Keratinocyte (primary cell): Measurements from ENCODE around the gene SLC41A3. TPM values are rescaled to one million over a fixed set of nuclear protein-coding genes. Genes with fewer than 3 reads are reported as not detected.

ENCODE experiments used
- DNase-seq: peaks from one replicate; pipeline ENCODE4 v3.0.0-alpha.2; 2011; ENCODE audit warnings: low read depth, missing footprints, low spot score
- FAIRE-seq: peaks from 2 replicates; lab custom pipeline; 2011; peaks lifted over from hg19 to GRCh38; lab: Jason Lieb, UNC
- H2AFZ ChIP-seq: 2 replicates; pipeline ENCODE4 v1.6.0; 2012; ENCODE audit warnings: low read length, control low read depth, inconsistent platforms; ENCODE audit not compliant: control insufficient read depth
- H3K27ac ChIP-seq: 2 replicates; pipeline ENCODE4 v1.5.1; 2011; ENCODE audit warnings: low read length; ENCODE audit not compliant: control insufficient read depth, insufficient read depth
- H3K27me3 ChIP-seq: 3 replicates; pipeline ENCODE4 v1.6.0; 2011; ENCODE audit warnings: low read length; ENCODE audit not compliant: control insufficient read depth, insufficient read depth; ENCODE audit errors: extremely low read depth
- H3K36me3 ChIP-seq, 2 experiments: 2 replicates in 1 of 2; 3 replicates in 1 of 2; pipeline ENCODE4 v1.5.1; 2011; ENCODE audit warnings: low read length in 2 of 2, mild to moderate bottlenecking in 1 of 2; ENCODE audit not compliant: control insufficient read depth in 2 of 2, insufficient read depth in 2 of 2; ENCODE audit errors: extremely low read depth in 1 of 2
- H3K4me1 ChIP-seq: 3 replicates; pipeline ENCODE4 v1.5.1; 2011; ENCODE audit warnings: low read length; ENCODE audit not compliant: control insufficient read depth, insufficient read depth; ENCODE audit errors: extremely low read depth
- H3K4me2 ChIP-seq: 3 replicates; pipeline ENCODE4 v1.6.0; 2011; ENCODE audit warnings: low read depth, low read length; ENCODE audit not compliant: control insufficient read depth, insufficient read depth; ENCODE audit errors: extremely low read depth
- H3K4me3 ChIP-seq, 3 experiments: fragments of 200-600 bp in 1 of 3; sonication (generic) in 1 of 3; 2 replicates in 2 of 3; 3 replicates in 1 of 3; pipeline ENCODE4 v1.5.1; 2011 to 2016; ENCODE audit warnings: low read length in 3 of 3, mild to moderate bottlenecking in 3 of 3, control low read depth in 2 of 3, inconsistent platforms in 1 of 3, low read depth in 1 of 3, mixed read lengths in 1 of 3, mixed run types in 1 of 3, moderate library complexity in 1 of 3; ENCODE audit not compliant: control insufficient read depth in 2 of 3, insufficient read depth in 2 of 3; ENCODE audit errors: extremely low read depth in 1 of 3
- H3K79me2 ChIP-seq: 2 replicates; pipeline ENCODE4 v1.6.0; 2012; ENCODE audit warnings: low read length; ENCODE audit not compliant: control insufficient read depth, insufficient read depth
- H3K9ac ChIP-seq: 3 replicates; pipeline ENCODE4 v1.6.0; 2011; ENCODE audit warnings: low read length; ENCODE audit not compliant: control insufficient read depth, insufficient read depth; ENCODE audit errors: extremely low read depth
- H3K9me1 ChIP-seq: 3 replicates; pipeline ENCODE4 v1.6.0; 2011; ENCODE audit warnings: low read length; ENCODE audit not compliant: control insufficient read depth, insufficient read depth; ENCODE audit errors: extremely low read depth
- H3K9me3 ChIP-seq: 2 replicates; pipeline ENCODE4 v1.5.1; 2012; ENCODE audit warnings: low read depth, low read length; ENCODE audit not compliant: control insufficient read depth
- H4K20me1 ChIP-seq: 3 replicates; pipeline ENCODE4 v1.6.0; 2011; ENCODE audit warnings: low read length; ENCODE audit not compliant: control insufficient read depth, insufficient read depth; ENCODE audit errors: extremely low read depth
- CTCF ChIP-seq, 3 experiments: IDR thresholded peaks in 1 of 3; conservative IDR thresholded peaks in 1 of 3; optimal IDR thresholded peaks in 1 of 3; 2 replicates in 2 of 3; 3 replicates in 1 of 3; pipeline versions ENCODE3 to v1.5.1; 2011; ENCODE audit warnings: low read length in 3 of 3, mild to moderate bottlenecking in 3 of 3, moderate library complexity in 2 of 3, control low read depth in 1 of 3, inconsistent platforms in 1 of 3; ENCODE audit not compliant: insufficient read depth in 2 of 3; ENCODE audit errors: extremely low read depth in 1 of 3
- EZH2 ChIP-seq: IDR thresholded peaks from one replicate; pipeline ENCODE4 v1.6.1; 2012; ENCODE audit warnings: inconsistent platforms, mild to moderate bottlenecking, low read length, moderate library complexity
- dilution Hi-C: fragments of 300-500 bp; cut with MboI; formaldehyde crosslinking; loops from one replicate; pipeline ENCODE4 v1.7.0; 2020; ENCODE audit warnings: low sequenced_read_pairs; ENCODE audit not compliant: extremely low pct_ligation_motif_present
- polyA plus RNA-seq, 5 experiments: library from polyadenylated mRNA; depleted of rRNA in 3 of 5; stranded (reverse) in 3 of 5; stranded (forward) in 1 of 5; unstranded in 1 of 5; fragments of >200 nt; gene quantifications; 1 replicate in 1 of 5; 2 replicates in 3 of 5; 3 replicates in 1 of 5; pipeline versions ENCODE4 v1.2.1 to v1.2.3, GENCODE V29; 2011 to 2012; ENCODE audit warnings: missing spikeins in 2 of 5, low read depth in 1 of 5, low replicate concordance in 1 of 5

The SLC41A3 gene
- polyA plus RNA-seq, 1 donor (not counting 4 experiments of a cell fraction or from before 2014, with no cell fraction given), result 30.2 TPM

GRCh38 chr3:126022741-126023359, 61.1 kb downstream of the SLC41A3 start:
- Histone ChIP-seq H3K79me2 (no peaks in the 10 kb centered on the region), H3K36me3 (peaks cover 2 to 8% of the 10 kb centered on the region in 2 experiments), H3K9me1 (no peaks in the 10 kb centered on the region), H3K27me3 (no peaks in the 10 kb centered on the region), H2AFZ (no peak overlapping the region), H4K20me1 (no peaks in the 10 kb centered on the region), H3K9ac (no peak overlapping the region), H3K27ac (no peak overlapping the region), H3K4me2 (no peak overlapping the region), H3K9me3 (no peaks in the 10 kb centered on the region), H3K4me1 (no peaks in the 10 kb centered on the region), H3K4me3 (no peak overlapping the region)
- TF ChIP-seq CTCF (optimal IDR thresholded peaks at IDR 0.05 in 1 of 3, IDR thresholded peaks at IDR 0.05 in 1 of 3, conservative IDR thresholded peaks at IDR 0.05 in 1 of 3; ENCODE audit: extremely low read depth in 1 of 3, insufficient read depth in 2 of 3, low read length in 3 of 3) (no peak), EZH2 (no peak)
- FAIRE-seq, result no peak
- no peak for DNase-seq
- dilution Hi-C loops, result no loop called here

GRCh38 chr3:126021702-126022101, 62.2 kb downstream of the SLC41A3 start:
- H3K79me2 ChIP-seq, result no peaks in the 10 kb centered on the region
- H3K4me3 ChIP-seq, result no peak overlapping the region
- H3K9me3 ChIP-seq, result no peaks in the 10 kb centered on the region
- H3K4me1 ChIP-seq, result no peaks in the 10 kb centered on the region
- H2AFZ ChIP-seq, result no peak overlapping the region
- TF ChIP-seq CTCF (optimal IDR thresholded peaks at IDR 0.05 in 1 of 3, IDR thresholded peaks at IDR 0.05 in 1 of 3, conservative IDR thresholded peaks at IDR 0.05 in 1 of 3; ENCODE audit: extremely low read depth in 1 of 3, insufficient read depth in 2 of 3, low read length in 3 of 3) (no peak), EZH2 (no peak)
- DNase-seq, result no peak
- FAIRE-seq, result no peak
- H3K27ac ChIP-seq, result no peak overlapping the region
- H3K36me3 ChIP-seq, result peaks cover 2 to 8% of the 10 kb centered on the region in 2 experiments
- dilution Hi-C loops, result no loop called here
- H4K20me1 ChIP-seq, result no peaks in the 10 kb centered on the region
- H3K27me3 ChIP-seq, result no peaks in the 10 kb centered on the region
- no peak overlapping the region for H3K9ac ChIP-seq
- no peak overlapping the region for H3K4me2 ChIP-seq
- no peaks in the 10 kb centered on the region for H3K9me1 ChIP-seq
